OCI-M1 (cell line): ENCODE measurements around the gene POMT2.
"Not testable (repeated sequence)": the region's sequence is repeated elsewhere in the genome, so short reads cannot be mapped to it uniquely, and the experiment has no call there.

Source experiments
- DNase-seq: peaks from one replicate; lab custom pipeline; 2025; lab: John Stamatoyannopoulos, UW

POMT2 gene, protein sequence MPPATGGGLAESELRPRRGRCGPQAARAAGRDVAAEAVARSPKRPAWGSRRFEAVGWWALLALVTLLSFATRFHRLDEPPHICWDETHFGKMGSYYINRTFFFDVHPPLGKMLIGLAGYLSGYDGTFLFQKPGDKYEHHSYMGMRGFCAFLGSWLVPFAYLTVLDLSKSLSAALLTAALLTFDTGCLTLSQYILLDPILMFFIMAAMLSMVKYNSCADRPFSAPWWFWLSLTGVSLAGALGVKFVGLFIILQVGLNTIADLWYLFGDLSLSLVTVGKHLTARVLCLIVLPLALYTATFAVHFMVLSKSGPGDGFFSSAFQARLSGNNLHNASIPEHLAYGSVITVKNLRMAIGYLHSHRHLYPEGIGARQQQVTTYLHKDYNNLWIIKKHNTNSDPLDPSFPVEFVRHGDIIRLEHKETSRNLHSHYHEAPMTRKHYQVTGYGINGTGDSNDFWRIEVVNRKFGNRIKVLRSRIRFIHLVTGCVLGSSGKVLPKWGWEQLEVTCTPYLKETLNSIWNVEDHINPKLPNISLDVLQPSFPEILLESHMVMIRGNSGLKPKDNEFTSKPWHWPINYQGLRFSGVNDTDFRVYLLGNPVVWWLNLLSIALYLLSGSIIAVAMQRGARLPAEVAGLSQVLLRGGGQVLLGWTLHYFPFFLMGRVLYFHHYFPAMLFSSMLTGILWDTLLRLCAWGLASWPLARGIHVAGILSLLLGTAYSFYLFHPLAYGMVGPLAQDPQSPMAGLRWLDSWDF

GRCh38 chr14:77320238-77320935 is at the start of gene POMT2:
TSS of gene POMT2 (minus strand) at chr14:77320883. CDS start at chr14:77320681, 202 bp downstream.
- peak; percentile 92 for DNase-seq

DNA sequence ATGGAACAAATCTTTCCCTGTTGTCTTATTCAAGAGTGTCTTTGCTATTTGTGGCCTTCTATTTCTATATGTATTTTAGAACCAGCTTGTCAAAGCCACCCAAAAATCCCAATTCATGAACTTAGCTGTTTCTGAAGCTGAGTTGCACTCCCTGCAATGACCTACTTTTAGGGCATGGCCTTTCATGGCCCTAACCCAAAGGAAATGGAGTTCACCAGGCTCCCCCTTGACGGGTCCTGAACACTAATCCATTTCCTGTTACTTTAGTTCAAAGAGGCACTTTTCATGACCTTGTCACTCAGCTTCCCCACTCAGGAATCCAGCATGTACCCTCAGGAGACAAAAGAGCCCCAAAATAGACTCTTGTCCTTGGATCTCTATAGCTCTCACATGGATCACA is 48.6 kb upstream of the POMT2 start:
- no peak for DNase-seq

- DNase-seq: no peak
Measured at GRCh38 chr14:77364146-77364545, 43.5 kb upstream of the POMT2 start.

DNA sequence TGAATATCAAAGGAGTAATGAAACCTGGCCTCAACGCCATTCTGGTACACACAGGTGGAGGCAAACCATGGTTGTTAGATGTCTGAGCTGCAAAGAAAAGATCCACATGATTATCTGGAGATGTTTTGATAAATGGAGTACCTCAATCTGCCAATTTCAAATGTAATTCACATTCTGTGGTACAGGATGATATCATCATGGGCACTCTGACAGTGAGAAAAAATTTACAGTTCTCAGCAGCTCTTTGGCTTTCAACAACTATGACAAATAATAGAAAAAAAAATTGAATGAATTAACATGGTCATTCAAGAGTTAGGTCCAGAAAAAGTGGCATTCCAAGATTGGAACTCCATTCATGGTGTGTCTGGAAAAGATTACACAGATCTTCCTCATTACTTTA is 38.9 kb upstream of the POMT2 start:
- no peak for DNase-seq

DNA sequence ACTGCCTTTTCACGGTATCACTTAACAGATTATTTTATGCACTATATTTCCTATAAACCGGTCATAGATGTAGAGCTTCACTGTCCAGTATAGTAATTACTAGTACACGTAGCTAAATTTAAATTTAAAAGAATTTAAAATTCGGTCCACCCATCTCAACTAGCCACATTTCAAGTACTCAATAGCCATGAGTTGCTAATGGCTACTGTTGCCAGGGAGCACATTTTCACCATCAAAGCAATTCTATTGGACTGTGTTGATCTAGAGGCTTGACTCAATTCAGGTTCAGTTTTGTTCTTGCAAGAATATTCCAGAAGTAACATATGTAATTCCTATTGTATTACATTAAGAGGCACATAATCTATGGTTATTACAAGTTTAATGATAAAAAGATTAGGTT is 36.2 kb upstream of the POMT2 start:
- DNase-seq: no peak

DNA sequence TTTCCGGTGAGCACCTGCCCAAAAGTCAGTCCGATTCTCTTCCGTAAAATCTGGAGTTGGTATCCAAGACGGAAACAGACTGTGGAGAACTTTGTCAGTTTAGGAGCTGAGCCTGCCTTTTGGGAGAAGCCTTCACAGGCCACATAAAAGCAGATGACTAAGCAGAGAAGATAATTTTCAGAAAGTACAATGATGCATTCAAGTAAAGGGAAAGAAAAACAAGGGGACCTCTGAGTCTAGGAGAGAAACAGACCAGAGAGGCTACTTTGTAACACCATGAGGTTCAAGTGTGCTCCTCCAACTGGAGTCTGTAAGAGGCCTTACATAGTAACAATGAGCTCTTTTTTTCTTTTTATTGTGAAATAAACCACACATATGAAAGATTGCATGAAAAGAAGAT is 35.1 kb upstream of the POMT2 start:
- DNase-seq: peak; percentile 23

- no peak for DNase-seq
Measured at GRCh38 chr14:77353469-77354141, 32.9 kb upstream of the POMT2 start.

- DNase-seq: peak; percentile 64
Measured at GRCh38 chr14:77347751-77348150, 27.1 kb upstream of the POMT2 start.

GRCh38 chr14:77346495-77346894 is 25.8 kb upstream of the POMT2 start:
- DNase-seq: no peak

- no peak for DNase-seq
Measured at GRCh38 chr14:77344377-77344996, 23.8 kb upstream of the POMT2 start.

DNA sequence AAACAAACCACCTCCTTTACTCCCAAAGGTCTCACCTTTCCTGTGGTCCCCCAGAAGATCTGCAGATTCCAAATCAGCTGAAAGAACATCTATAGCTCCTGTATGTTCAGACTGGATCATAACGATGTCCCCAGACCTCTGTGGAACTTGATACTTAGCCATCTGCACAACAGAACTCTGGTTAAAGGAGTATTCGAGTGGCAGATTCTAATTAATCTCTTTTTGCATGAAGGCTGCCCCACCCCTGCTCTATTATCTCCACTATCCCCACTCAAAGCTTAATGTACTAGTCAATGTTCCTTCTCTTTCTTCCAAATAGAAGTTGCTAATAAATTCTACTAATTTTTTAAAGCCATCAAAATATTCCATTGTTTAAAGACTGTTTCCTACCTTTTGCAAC is 23.0 kb upstream of the POMT2 start:
- DNase-seq: no peak

- no peak for DNase-seq
Measured at GRCh38 chr14:77342726-77343397, 22.2 kb upstream of the POMT2 start.

DNA sequence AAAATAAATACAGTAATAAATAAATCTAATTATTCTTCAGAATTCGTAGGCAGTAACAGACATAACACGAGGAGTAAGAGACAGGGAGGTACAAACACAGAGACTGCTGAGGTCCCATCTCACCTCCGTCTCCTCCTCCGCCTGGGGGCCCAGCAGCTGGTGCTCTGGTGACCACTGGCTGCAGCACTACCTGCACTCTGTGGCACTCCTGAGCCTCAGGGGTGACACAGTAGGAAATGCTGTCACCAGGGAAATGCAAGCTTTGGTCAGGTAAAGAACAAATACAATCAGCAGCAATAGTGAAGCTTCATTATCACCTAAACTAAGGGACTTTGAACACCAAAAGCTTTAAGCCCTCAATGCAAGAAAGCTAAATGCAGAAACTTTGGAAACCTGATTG is 19.7 kb upstream of the POMT2 start:
- no peak for DNase-seq

DNA sequence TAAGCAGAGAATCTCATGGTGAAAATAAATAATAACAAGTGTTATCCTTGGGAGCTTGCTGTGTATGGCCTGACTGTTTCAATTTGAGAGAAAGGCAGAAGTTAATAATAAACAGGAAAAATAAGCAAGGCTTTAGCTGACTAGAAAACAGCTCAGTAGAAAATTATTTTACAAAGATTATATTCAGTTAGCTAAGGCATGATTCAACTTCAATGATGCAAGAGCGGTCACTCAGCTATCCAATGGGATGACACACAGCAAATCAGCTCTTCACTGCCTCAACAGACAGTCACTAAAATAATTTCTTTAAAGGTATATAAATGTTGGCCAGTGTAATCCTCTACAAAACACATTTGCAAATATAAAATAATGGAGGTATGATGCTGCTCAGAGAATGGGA is 18.7 kb upstream of the POMT2 start:
- DNase-seq: no peak

DNA sequence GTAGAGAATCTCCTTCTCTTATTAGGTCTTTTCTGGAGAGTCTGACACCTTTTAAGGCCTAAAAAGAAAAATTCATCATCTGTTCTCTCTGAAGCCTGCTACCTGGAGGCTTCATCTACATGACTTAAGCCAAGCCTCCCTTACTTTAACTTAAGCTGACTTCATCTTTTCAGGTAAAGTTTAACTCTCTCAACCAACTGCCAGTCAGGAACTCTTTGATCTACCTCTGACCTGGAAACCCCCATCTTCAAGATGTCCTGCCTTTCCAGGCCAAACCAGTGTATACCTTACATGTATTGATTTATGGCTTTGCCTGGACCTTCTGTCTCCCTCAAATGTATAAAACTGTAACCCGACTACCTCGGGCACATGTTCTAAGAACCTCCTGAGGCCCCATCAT is 17.6 kb upstream of the POMT2 start:
- DNase-seq: no peak

- no peak for DNase-seq
Measured at GRCh38 chr14:77337880-77338279, 17.2 kb upstream of the POMT2 start.

- not testable (repeated sequence) for DNase-seq
Measured at GRCh38 chr14:77337255-77337654, 16.6 kb upstream of the POMT2 start.

- DNase-seq: no peak
Measured at GRCh38 chr14:77335576-77335975, 14.9 kb upstream of the POMT2 start.

DNA sequence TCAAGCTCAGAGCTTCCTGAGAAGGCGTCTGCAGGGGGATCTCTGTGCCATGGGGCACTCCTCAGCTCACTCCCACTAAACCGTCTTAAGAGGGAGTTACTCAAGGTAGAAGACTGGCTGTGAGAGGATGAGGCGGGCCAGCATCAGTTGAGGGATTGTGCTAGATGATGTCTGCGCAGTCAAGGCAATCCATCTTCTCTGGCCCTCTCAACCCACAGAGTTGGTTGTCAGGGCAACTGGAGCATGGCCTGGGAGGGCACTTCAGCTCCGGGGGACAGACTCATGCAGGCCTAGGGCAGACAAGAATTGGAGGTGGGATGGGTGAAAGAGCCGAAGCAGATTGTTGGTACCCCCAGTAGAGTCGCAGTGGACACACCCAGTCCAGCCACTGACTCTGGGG is 9.2 kb upstream of the POMT2 start:
- no peak for DNase-seq

DNA sequence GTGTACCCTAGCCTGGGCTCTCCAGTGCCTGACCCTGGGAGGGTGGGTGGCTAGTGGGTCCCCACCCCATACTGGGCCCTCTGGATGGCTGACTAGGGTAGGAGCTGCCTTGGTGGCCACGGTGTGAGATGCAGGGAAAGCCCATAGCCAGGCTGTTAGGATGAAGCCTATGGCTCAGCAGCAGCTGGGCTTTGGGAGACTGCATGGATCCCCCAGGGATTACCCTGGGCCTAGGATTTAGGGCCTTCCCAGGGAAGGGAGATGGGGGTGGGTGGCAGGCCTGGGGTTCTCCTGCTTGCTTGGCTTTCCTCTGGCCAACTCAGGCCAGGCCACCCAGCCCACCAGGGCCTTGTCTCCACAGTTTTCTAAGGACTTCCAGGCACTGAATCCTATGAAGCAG is 6.4 kb upstream of the POMT2 start:
- DNase-seq: no peak

DNA sequence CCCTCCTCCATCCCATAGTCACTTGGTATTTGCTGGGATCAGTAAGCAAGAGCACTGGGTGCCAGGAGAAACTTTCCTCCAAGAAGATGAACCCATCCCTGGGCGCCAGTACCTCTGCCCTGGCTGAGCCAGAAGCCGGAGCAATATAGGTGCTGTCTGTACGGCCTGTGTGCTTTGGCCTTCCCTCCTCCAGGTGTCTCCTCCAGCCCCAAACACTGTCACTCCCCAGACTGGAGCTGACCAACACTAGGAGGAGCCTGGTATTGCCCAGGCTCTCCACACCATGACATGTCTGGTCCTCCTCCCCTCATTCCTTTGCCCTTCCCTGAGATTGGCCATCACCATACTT is 5.0 kb upstream of the POMT2 start:
- no peak for DNase-seq
